ENCODE results near the gene CD1C.
"Not testable (repeated sequence)": the region's sequence is repeated elsewhere in the genome, so short reads cannot be mapped to it uniquely, and the experiment has no call there.

Gene CD1C

GRCh38 chr1:158329300-158329699, 39.6 kb downstream of the CD1C start:
- no peak for DNase-seq

- no peak for DNase-seq
Measured at GRCh38 chr1:158329733-158330132, 40.0 kb downstream of the CD1C start.

- DNase-seq = no peak
Measured at GRCh38 chr1:158330391-158331105, 40.8 kb downstream of the CD1C start.

GRCh38 chr1:158331106-158331425, 41.3 kb downstream of the CD1C start:
- DNase-seq = no peak

- DNase-seq = no peak
Measured at GRCh38 chr1:158331481-158332150, 41.9 kb downstream of the CD1C start, which contains the start of gene CD1B. Gene CD1B (minus strand): TSS chr1:158331531. CDS start chr1:158331423, 108 bp downstream.

- DNase-seq = no peak
Measured at GRCh38 chr1:158333405-158334155, 43.9 kb downstream of the CD1C start.

GRCh38 chr1:158334526-158335212, 44.9 kb downstream of the CD1C start:
- no peak for DNase-seq

GRCh38 chr1:158335213-158335532, 45.5 kb downstream of the CD1C start:
- no peak for DNase-seq

GRCh38 chr1:158336413-158336812, 46.7 kb downstream of the CD1C start:
- DNase-seq = not testable (repeated sequence)
